Epithelial cell of esophagus (primary cell): Measurements from ENCODE around the gene PLIN5.
"Not testable (repeated sequence)": the region's sequence is repeated elsewhere in the genome, so short reads cannot be mapped to it uniquely, and the experiment has no call there.

Experiments used
- DNase-seq: peaks from one replicate; pipeline ENCODE4 v3.0.0; 2010; ENCODE audit warnings: low read depth
- H3K4me3 ChIP-seq: 2 replicates; pipeline ENCODE4 v1.5.1; 2011; ENCODE audit warnings: mild to moderate bottlenecking, low read length, control low read depth
- TF ChIP-seq, protein P1 (sequence below): IDR thresholded peaks from 2 replicates; pipeline ENCODE4 v1.5.1; 2011; ENCODE audit warnings: low read depth, mild to moderate bottlenecking, low read length, control low read depth, inconsistent platforms; ENCODE audit not compliant: insufficient read depth; ENCODE audit errors: missing control alignments

Gene PLIN5

DNA sequence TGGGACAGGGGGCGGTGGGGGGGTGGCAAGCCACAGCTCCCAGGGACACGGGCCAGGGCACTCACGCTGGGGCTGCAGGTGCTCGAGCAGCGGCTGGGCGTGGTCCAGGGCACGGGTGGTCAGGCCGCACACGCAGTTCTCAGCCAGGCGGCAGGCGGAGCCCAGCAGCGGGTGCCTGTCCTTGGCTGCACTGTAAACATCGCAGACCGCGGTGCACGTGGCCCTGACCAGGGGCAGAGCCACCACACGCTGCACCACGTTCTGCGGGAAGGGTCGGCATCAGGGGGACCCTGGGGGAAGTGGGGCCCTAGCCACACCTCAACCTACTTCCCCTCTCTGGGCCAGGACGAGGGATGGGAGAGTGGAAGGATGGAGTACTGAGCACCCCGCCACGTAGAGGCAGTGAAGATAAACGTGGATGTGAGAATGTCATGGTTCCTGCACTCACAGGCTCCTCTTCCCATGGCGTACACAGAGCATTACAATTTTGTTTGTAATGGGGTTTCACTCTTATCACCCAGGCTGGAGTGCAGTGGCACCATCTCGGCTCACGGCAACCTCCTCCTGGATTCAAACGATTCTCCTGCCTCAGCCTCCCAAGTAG lies 3.4 kb downstream of the PLIN5 start:
- no peak for DNase-seq
- H3K4me3 ChIP-seq: no peak overlapping the region
- TF ChIP-seq, protein P1, sequence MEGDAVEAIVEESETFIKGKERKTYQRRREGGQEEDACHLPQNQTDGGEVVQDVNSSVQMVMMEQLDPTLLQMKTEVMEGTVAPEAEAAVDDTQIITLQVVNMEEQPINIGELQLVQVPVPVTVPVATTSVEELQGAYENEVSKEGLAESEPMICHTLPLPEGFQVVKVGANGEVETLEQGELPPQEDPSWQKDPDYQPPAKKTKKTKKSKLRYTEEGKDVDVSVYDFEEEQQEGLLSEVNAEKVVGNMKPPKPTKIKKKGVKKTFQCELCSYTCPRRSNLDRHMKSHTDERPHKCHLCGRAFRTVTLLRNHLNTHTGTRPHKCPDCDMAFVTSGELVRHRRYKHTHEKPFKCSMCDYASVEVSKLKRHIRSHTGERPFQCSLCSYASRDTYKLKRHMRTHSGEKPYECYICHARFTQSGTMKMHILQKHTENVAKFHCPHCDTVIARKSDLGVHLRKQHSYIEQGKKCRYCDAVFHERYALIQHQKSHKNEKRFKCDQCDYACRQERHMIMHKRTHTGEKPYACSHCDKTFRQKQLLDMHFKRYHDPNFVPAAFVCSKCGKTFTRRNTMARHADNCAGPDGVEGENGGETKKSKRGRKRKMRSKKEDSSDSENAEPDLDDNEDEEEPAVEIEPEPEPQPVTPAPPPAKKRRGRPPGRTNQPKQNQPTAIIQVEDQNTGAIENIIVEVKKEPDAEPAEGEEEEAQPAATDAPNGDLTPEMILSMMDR: no peak

DNA sequence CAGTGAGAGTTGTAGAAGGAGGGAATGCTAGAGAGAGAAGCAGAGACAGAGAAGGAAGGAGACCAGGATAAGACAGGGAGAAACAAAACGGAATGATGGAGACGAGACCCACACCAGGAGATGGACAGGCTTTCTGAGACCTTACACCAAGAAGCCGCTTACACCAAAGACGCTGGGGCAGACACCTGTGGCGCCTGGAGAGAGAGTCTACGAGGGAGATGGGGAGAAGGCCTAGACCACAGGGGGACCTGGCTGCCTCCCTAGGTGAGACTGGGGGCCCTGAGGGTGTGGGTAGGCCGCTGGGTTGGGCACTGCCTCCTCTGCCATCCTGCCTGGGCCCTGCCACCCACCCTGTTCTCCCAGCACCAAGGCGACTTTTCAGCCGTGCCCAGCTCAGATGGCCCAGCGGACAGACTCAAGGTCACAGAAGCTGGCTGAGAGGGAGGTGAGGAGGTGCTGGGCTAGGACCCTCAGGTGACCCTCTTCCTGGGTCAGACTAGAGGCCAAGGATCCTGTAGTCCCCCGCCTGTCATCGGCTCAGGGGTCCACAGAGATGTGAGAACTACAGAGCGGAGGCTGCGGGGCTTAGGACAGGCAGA lies 5.0 kb downstream of the PLIN5 start:
- TF ChIP-seq, protein P1: no peak
- DNase-seq: no peak
- no peak overlapping the region for H3K4me3 ChIP-seq

DNA sequence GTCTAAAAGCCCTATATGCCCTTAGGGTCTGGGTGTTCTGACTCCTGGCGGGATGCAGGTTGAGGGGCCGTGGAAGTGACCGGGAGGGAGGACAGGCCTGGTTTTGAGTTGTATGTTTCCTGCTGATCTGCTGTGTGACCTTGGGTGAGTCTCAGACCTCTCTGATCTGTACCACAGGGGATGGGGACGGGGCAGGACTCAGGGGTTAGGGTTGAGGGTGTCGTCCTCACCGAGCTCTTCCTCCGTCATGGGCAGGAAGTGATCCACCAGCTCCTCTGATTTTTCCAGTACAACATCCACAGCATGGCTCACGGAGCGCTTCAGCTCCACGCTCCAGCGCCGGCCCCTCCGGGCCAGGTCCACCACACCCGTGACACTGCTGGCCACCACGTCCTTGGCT lies 6.2 kb downstream of the PLIN5 start:
- no peak overlapping the region for H3K4me3 ChIP-seq
- DNase-seq: no peak
- TF ChIP-seq, protein P1: no peak

DNA sequence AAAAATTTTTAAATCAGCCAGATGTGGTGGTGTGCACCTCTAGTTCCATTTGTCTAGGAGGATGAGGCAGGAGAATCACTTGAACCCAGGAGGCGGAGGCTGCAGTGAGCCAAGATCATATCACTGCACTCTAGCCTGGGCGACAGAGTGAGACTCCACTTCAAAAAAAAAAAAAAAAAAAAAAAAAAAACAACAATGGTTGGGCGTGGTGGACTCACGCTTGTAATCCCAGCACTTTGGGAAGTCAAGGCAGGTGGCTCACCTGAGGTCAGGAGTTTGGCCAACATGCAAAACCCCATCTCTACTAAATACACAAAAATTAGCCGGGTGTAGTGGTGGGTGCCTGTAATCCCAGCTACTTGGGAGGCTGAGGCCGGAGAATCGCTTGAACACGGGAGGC lies 7.6 kb downstream of the PLIN5 start:
- not testable (repeated sequence) for DNase-seq, H3K4me3 ChIP-seq

DNA sequence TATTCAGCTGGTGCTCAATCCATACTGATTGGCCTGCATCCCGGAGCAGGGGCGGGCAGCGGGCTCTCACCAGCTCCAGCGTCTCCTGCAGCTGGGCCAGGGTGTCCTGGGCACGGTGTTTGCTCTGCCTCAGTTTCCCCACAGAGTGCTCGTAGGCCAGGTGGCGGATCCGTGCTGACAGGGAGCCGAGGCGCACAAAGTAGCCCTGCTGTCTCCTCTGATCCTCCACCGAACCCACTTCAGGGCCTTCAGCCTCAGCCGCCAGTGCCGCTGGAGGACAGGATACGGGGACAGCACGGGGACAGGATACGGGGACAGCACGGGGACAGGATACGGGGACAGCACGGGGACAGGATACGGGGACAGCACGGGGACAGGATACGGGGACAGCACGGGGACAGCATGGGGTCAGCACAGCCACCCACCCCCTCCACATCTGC lies 9.4 kb downstream of the PLIN5 start:
- no peak for DNase-seq
- H3K4me3 ChIP-seq: no peak overlapping the region
- TF ChIP-seq, protein P1: no peak

DNA sequence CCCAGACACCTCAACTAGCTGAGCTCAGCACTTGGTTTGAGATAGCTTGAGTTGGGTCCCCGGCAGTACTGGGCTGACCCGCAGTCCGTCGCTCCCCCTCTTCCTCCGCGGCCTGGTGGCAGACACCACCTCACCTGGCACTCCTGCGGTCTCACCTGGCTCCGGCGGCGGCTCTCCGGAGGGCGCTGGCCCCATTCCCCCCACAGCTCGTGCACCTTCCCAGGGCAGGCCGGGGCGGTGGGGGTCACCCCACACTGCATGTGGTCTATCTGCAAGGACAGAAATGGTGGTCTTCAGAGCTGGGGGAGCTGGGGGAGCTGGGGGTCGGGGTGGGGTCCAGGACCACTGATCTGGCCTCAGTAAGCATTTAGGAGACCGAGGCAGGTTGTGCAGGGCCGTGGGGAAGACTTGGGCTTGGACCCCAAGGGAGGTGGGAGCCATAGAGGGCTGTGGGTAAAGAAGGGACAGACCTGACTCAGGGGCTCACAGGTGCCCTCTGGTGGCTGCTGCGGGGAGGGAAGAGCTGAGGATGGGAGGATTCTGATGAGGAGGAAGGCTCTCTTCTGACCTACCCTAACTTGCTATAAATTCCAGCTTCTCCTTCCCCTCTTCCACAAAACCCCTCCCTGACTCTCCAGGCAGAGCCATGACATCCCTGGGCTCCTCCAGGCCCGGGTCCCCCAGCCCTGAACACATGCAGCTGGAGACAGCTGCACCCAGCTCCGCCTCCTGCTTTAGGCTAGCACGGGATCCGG lies 10.0 kb downstream of the PLIN5 start:
- H3K4me3 ChIP-seq: no peak overlapping the region
- TF ChIP-seq, protein P1: peak; percentile 85
- peak; percentile 52 for DNase-seq

DNA sequence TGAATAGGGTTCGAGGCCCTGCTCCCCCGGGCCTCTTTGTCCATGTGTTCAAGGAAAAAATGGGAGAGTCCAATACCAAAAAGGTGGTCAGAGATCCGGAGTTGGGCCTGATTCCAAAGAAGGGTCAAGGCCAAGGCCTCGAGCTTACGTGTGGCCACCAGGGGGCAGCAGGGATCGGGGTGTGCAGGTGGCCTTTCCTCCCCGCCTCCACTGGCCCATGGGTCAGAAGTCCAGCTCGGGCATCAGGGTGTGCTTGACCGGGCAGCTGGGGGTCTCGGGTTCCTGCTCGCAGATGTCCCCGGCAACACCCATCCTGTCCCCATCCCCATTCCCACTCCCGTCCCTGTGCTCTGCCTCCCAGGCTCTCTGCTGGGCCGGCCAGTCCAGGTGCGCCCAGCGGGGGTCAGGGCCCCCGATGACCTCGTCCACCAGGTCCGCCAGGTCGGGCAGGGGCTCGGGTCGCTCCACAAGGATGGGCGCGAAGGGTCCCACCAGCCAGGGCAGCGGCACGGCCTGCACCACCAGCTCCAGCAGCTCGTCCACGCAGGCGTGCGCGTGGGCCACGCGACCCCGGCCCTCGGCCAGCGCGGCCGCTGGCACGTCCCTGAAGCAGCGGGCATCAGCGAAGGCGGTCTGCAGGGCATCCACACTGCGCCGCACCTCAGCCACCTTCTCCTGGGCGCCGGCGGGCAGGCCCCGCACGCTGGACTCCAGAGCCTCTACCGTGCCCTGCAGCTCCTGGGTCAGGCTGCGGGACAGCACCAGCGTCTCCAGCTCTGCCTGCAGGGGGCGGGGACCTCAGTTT lies 11.5 kb downstream of the PLIN5 start:
- peak; percentile 36 for DNase-seq
- TF ChIP-seq, protein P1: peak; percentile 67
- no peak overlapping the region for H3K4me3 ChIP-seq
